Measurements from ENCODE around the gene C1D.
A peak's percentile ranks its signal among the peaks of the same experiment; 100 is the strongest.

Gene C1D

DNA sequence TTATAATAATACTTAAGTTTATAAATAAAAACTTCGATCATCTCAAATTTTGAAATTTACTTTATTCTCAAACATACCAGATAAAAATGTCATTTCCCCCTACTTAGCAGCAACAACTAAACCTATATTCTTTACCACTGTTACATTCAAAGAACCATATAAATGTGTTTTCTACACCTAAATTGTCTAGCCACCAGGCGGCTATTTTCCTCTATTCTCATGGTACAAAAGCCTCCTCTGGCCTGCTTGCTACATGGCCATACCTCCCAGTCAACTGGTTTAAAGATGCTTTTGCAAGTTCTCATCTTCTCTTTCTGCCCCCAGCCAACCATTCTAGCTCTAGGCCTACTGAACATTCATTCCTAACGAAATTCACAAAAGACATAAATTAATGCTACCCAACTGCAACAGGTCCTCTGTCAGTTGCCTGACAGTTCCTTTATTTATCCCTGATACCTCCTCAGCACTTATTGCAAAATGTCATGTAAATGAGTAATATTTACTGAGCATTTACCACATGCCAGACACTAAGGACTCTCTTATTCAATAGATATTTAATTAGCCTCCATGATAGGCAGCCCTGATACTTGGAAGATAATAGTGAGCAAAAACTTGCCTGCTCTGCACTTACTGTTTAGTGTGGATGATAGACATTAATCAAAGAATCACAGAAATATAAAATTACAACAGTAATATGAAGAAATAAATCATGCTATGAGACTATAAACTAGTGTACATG is 5.0 kb downstream of the C1D start:
- no peak for DNase-seq

GRCh38 chr2:68052717-68053422 is 9.9 kb downstream of the C1D start:
- DNase-seq: no peak

- DNase-seq: no peak
Observed at GRCh38 chr2:68050353-68050752, 12.5 kb downstream of the C1D start.

GRCh38 chr2:68046642-68047240 is 16.1 kb downstream of the C1D start:
- no peak for DNase-seq

DNA sequence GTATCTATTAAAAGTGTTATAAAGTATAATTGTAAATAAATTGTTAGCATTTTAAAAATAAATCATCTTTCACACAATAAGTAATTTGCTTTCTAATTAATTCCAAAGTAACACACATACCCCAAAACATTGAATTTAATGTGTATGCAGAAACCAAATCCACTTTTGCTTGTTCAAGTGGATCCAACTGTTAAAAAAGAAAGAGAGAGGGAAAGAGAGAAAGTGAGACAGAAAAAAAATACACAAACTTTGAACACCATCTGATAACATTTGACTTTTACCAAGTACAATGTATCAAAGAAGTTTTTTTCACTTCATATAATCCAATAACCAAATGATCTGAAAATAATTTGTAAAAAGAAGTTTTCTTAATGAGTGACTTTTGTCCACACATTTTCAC is 16.6 kb downstream of the C1D start:
- no peak for DNase-seq

DNA sequence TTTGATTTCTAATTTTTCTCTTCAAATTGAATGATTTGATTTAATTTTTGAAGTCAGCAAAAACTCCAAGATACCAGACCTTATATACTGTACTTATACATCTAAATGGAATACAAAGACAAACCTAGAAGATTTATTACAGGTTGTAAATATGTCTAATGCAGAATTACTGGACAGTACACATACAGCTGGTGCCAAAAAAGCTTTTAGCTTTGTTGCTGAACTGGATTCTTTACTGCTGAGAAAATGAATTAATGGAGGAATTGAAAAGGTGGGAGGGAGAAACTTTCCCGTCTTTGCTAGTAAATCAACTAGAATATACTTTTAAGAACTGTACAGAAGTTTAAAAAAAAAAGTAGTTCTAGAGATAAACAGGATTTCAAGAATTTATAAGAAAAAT is 17.5 kb downstream of the C1D start:
- DNase-seq: no peak

DNA sequence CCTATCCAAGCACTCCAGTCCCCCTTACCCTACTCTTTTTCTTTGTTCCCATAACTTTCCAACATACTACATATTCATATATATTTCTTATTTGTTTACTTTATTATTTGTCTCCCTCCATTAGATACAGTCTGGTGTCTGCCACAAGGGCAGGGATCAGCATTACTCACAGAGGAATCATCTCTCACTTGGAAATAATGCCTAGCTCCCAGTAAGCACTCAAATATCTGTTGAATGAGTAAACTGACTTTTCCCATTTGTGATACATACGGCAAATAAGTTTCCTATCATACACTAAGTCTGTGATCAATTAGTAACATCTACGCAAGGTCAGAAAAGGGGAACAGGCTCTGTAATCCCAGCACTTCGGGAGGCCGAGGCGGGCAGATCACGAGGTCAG is 18.7 kb downstream of the C1D start:
- no peak for DNase-seq

GRCh38 chr2:68043695-68044094 is 19.1 kb downstream of the C1D start:
- no peak for DNase-seq

DNA sequence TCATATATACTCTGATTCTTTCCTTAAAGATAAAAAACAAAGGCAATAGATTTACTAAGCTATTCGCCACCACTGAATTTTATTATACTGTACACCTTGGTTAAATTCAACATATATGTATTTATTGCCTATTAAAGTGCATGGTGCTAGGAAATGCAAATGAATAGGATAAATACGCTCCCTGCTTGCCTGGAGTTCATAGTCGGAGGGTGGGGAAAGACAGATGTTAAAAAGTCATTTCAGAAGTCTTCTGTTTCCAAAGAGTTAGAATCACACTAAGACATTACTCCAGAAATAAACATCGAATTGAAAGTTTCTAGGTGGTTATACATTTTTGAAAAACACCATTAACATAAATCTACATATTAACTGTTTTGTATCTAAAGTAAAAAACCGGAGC is 19.8 kb downstream of the C1D start:
- DNase-seq: no peak

DNA sequence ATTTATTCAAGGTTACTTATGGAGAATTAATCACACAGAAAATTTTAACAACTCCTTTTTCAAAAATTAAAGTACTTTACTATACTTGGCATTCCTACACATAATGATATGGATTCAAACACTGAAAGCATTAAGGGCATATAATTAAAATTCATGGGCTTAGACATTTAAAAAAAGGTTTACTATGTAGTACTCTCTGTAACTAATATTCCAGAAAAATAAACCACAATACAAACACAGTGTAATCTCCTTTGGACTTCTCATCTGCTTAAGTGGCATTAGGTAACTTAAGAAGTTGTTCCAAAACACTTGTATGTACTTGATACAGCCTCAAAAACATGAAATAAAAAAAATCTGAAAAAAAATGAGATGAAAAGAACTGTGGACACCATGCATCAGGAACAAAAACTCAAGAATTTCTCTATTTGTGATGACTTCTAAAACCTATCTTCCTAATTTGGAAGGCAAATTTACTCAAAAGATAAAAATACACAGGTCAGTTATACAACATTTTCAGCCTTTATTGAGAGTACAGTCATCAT is 21.0 kb downstream of the C1D start:
- DNase-seq: no peak

DNA sequence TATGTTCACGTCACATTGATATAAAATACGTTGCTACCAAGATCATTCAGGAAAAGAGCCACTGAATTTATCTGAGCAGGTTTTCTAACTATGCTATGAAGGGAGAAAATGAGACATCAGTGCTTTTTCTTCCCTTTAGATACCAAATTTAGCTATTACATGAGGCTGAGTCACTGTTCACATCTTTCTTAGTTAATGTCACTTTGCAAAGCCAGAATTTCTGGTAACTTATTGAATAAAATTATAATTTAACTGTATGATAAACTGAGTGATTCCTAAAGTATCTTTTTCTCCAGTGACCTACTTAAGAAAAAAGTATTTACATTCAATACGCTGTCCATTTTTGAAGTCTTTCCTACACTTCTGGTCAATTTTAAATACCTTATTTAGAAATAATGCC is 22.7 kb downstream of the C1D start:
- no peak for DNase-seq

GRCh38 chr2:68039317-68039716 is 23.5 kb downstream of the C1D start:
- no peak for DNase-seq

DNA sequence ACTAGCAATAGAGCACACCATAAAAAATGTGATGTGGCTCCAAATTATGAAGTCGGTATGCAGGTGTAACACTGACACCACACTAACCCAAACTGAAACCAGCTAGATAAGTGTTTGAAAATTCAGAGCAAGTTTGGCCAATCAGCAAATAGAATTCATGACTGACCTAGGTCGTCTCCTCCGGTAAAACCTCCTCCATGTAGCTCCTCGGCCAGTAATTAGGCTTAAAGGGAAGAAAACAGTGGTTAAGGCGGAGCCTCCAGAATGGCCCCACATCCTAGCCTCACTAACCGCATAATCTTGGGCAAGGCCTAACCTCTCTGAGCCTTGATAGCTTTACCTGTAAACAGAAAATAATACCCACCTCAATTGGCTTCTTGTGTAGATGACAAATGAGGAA is 30.1 kb downstream of the C1D start:
- no peak for DNase-seq

- peak; percentile 31 for DNase-seq
Observed at GRCh38 chr2:68031542-68032160, 31.2 kb downstream of the C1D start.

DNA sequence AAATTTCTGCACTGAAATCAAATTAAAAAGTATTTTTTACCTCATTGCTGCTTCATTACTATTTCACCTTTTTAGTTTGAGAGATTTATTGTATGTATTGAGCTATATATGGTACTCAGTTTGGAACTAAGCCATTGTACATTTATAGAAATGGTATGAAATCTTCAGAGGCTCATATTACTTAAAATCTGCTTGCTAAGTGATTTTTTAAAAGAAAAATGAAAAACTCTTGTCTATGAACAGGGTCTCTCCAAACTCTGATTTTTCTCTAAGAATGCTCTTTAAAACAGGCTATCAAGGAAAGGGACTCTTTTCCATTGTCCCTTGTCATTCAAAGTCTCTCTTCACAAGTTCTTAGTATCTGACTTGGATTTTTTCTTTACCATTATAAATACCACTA is 31.8 kb downstream of the C1D start:
- DNase-seq: no peak

- DNase-seq: no peak
Observed at GRCh38 chr2:68030529-68030928, 32.3 kb downstream of the C1D start.

- no peak for DNase-seq
Observed at GRCh38 chr2:68027959-68028358, 34.8 kb downstream of the C1D start.

- DNase-seq: no peak
Observed at GRCh38 chr2:68024450-68024849, 38.4 kb downstream of the C1D start.

GRCh38 chr2:68023904-68024303 is 38.9 kb downstream of the C1D start:
- DNase-seq: no peak

- no peak for DNase-seq
Observed at GRCh38 chr2:68018727-68019126, 44.1 kb downstream of the C1D start.

- DNase-seq: no peak
Observed at GRCh38 chr2:68009526-68009925, 53.3 kb downstream of the C1D start.

GRCh38 chr2:68000170-68000825 is 62.5 kb downstream of the C1D start:
- DNase-seq: no peak

DNA sequence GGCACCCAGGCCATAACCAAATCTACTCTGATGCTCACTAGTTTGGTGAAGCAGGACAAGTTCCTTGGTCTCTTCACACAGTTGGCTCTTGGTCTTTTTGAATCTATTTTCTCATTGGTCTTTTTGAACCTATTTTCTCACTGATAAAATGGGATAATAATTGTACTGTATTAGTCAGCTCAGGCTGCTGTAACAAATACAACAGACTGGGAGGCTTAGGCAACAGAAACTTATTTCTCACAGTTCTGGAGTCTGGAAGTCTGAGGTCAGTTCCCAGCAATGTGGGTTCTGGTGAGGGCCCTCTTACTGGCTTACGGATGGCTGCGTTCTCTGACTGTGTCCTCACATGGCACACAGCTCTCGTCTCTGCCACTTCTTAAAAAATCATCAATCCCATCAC is 63.5 kb downstream of the C1D start:
- DNase-seq: no peak
